Measurements from ENCODE around the gene CSRP2. TPM values are rescaled to one million over a fixed set of nuclear protein-coding genes. Genes with fewer than 3 reads are reported as not detected.
A peak's percentile ranks its signal among the peaks of the same experiment; 100 is the strongest.

Gene CSRP2
- total RNA-seq, 1 experiment from 2014 or later, result 158 TPM

DNA sequence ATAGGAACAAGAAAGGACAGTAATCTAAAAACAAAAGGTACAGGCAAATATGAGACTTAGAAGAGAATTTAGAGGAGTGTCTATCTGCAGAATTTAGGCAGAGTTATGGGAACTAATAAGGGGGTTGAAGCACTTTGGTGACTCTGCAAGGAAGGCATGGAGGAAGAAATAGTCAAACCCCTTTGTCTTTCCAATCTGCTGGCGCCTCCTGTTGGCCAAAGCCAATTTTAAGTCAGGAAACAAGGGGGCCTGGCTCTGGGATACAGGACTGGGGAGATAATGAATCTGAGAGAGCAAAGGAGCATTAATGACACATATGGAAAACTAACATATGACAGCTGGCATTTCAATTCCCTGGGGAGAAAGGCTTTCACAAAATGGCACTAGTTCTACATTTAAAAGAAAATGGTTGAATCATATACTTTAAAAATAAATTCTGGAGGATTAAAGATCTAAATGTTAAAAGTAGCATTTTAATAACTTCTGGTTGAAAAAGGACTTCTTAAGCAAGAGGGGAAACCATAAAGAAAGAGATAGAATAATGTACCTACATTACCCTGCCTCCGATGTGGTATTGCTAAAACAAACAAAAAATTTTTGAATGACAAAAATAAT, 48.5 kb upstream of the CSRP2 start:
- H3K4me1 Mint-ChIP-seq, result peaks cover 8% of the 10 kb centered on the region in 2 experiments; a peak in 3 of 4 replicates
- H3K79me2 ChIP-seq (ENCODE audit: insufficient read depth, low read length), result no peaks in the 10 kb centered on the region
- H2AK5ac ChIP-seq (ENCODE audit: insufficient read length, low read length), result no peak overlapping the region
- no peak overlapping the region for H3K14ac ChIP-seq (ENCODE audit: insufficient read depth, low read length)
- H4K91ac ChIP-seq (ENCODE audit: insufficient read length, low read depth, low read length), result no peak overlapping the region
- H4K8ac ChIP-seq (replicated peaks; ENCODE audit: insufficient read length, low read depth, low read length), result no peak overlapping the region
- no peaks in the 10 kb centered on the region for H3K79me1 ChIP-seq (ENCODE audit: insufficient read depth, low read depth, low read length, poor library complexity, severe bottlenecking)
- H3K18ac ChIP-seq (ENCODE audit: insufficient read length, low read depth, low read length), result no peak overlapping the region
- no CpG with 5 or more reads among the region's 2 CpGs for WGBS (ENCODE audit: extremely low coverage, insufficient read length, low lambda C conversion rate)
- no peak overlapping the region for H3K27ac ChIP-seq (ENCODE audit: insufficient read length, low read depth, low read length)
- H3K27me3 Mint-ChIP-seq (ENCODE audit: low read depth), result no peaks in the 10 kb centered on the region
- H3K56ac ChIP-seq (ENCODE audit: insufficient read length, low read depth, low read length), result no peak overlapping the region
- no peak overlapping the region for H2BK120ac ChIP-seq (ENCODE audit: low read depth, low read length, poor library complexity, severe bottlenecking)
- H3K4me2 ChIP-seq (ENCODE audit: insufficient read depth, insufficient read length, low read length), result no peak overlapping the region
- H3K9ac ChIP-seq (ENCODE audit: extremely low read depth, insufficient read length, low read length), result no peak overlapping the region
- H3K27ac Mint-ChIP-seq, result no peak overlapping the region
- DNase-seq, result peak; percentile 82
- TF ChIP-seq, protein P1, sequence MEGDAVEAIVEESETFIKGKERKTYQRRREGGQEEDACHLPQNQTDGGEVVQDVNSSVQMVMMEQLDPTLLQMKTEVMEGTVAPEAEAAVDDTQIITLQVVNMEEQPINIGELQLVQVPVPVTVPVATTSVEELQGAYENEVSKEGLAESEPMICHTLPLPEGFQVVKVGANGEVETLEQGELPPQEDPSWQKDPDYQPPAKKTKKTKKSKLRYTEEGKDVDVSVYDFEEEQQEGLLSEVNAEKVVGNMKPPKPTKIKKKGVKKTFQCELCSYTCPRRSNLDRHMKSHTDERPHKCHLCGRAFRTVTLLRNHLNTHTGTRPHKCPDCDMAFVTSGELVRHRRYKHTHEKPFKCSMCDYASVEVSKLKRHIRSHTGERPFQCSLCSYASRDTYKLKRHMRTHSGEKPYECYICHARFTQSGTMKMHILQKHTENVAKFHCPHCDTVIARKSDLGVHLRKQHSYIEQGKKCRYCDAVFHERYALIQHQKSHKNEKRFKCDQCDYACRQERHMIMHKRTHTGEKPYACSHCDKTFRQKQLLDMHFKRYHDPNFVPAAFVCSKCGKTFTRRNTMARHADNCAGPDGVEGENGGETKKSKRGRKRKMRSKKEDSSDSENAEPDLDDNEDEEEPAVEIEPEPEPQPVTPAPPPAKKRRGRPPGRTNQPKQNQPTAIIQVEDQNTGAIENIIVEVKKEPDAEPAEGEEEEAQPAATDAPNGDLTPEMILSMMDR (conservative IDR thresholded peaks at IDR 0.05), result peak; percentile 88
- no peak overlapping the region for H3K23ac ChIP-seq (ENCODE audit: insufficient read length, low read depth, low read length)
- H3K27me3 ChIP-seq (ENCODE audit: insufficient read depth, low read length), result no peaks in the 10 kb centered on the region
- peaks cover 0 to 4% of the 10 kb centered on the region in 2 experiments; a peak in 3 of 5 replicates for H3K9me3 Mint-ChIP-seq
- no peak overlapping the region for H2BK15ac ChIP-seq (ENCODE audit: low read depth, low read length)
- H2BK20ac ChIP-seq (ENCODE audit: low read depth, low read length, poor library complexity, severe bottlenecking), result no peak overlapping the region
- H3K4me3 Mint-ChIP-seq, result no peak overlapping the region
- no peaks in the 10 kb centered on the region for H3K4me1 ChIP-seq (ENCODE audit: insufficient read depth, low read length)
- H4K20me1 ChIP-seq (ENCODE audit: control insufficient read depth, insufficient read depth, insufficient read length), result no peaks in the 10 kb centered on the region
- H3K9me3 ChIP-seq (ENCODE audit: control insufficient read depth, low read depth, low read length), result no peaks in the 10 kb centered on the region
- H2AFZ ChIP-seq (ENCODE audit: low read length), result no peak overlapping the region
- H2BK12ac ChIP-seq (ENCODE audit: insufficient read length, low read depth, low read length), result no peak overlapping the region
- H3T11ph ChIP-seq (ENCODE audit: low read length), result no peak overlapping the region
- no peak overlapping the region for H3K4ac ChIP-seq (ENCODE audit: low read depth, low read length)
- peaks cover 2% of the 10 kb centered on the region for H3K23me2 ChIP-seq (ENCODE audit: insufficient read length, low read depth, low read length, poor library complexity, severe bottlenecking)
- H3K36me3 Mint-ChIP-seq (ENCODE audit: insufficient read depth in 1 of 3, low read depth in 3 of 3), result peaks cover 0 to 4% (median 2%) of the 10 kb centered on the region in 3 experiments; a peak in 2 of 7 replicates
- no peak overlapping the region for H4K5ac ChIP-seq (ENCODE audit: insufficient read length, low read depth, low read length)
- no peak overlapping the region for H2BK5ac ChIP-seq (ENCODE audit: insufficient read length, low read length)

All from H9 (cell line).